Measurements from ENCODE around the gene FBP1. TPM values are rescaled to one million over a fixed set of nuclear protein-coding genes. Genes with fewer than 3 reads are reported as not detected.

The FBP1 gene
- total RNA-seq, 1 experiment from 2014 or later, result 1.9 TPM

- no peaks in the 10 kb centered on the region; a peak in 1 of 5 replicates for H3K9me3 Mint-ChIP-seq
- H3K27ac Mint-ChIP-seq, result no peak overlapping the region
- no peak overlapping the region for H2AK5ac ChIP-seq (ENCODE audit: insufficient read length, low read length)
- no peaks in the 10 kb centered on the region for H3K9me3 ChIP-seq (ENCODE audit: control insufficient read depth, low read depth, low read length)
- H3K23ac ChIP-seq (ENCODE audit: insufficient read length, low read depth, low read length), result no peak overlapping the region
- no peak overlapping the region for H3K27ac ChIP-seq (ENCODE audit: insufficient read length, low read depth, low read length)
- H4K5ac ChIP-seq (ENCODE audit: insufficient read length, low read depth, low read length), result no peak overlapping the region
- no peaks in the 10 kb centered on the region for H3K79me2 ChIP-seq (ENCODE audit: insufficient read depth, low read length)
- no peak overlapping the region for H2AFZ ChIP-seq (ENCODE audit: low read length)
- H3K56ac ChIP-seq (ENCODE audit: insufficient read length, low read depth, low read length), result no peak overlapping the region
- H3K36me3 Mint-ChIP-seq (ENCODE audit: insufficient read depth in 1 of 3, low read depth in 3 of 3), result peaks cover 0 to 2% (median 0%) of the 10 kb centered on the region in 3 experiments; a peak in 4 of 7 replicates
- H3K23me2 ChIP-seq (ENCODE audit: insufficient read length, low read depth, low read length, poor library complexity, severe bottlenecking), result peaks cover 6% of the 10 kb centered on the region
- H4K8ac ChIP-seq (replicated peaks; ENCODE audit: insufficient read length, low read depth, low read length), result no peak overlapping the region
- peaks cover 22% of the 10 kb centered on the region; the same call in 1 of the 2 replicates for H3K27me3 ChIP-seq (ENCODE audit: insufficient read depth, low read length)
- H3K27me3 Mint-ChIP-seq (ENCODE audit: low read depth), result peaks cover 91% of the 10 kb centered on the region
- H2BK12ac ChIP-seq (ENCODE audit: insufficient read length, low read depth, low read length), result no peak overlapping the region
- TF ChIP-seq, protein P1, sequence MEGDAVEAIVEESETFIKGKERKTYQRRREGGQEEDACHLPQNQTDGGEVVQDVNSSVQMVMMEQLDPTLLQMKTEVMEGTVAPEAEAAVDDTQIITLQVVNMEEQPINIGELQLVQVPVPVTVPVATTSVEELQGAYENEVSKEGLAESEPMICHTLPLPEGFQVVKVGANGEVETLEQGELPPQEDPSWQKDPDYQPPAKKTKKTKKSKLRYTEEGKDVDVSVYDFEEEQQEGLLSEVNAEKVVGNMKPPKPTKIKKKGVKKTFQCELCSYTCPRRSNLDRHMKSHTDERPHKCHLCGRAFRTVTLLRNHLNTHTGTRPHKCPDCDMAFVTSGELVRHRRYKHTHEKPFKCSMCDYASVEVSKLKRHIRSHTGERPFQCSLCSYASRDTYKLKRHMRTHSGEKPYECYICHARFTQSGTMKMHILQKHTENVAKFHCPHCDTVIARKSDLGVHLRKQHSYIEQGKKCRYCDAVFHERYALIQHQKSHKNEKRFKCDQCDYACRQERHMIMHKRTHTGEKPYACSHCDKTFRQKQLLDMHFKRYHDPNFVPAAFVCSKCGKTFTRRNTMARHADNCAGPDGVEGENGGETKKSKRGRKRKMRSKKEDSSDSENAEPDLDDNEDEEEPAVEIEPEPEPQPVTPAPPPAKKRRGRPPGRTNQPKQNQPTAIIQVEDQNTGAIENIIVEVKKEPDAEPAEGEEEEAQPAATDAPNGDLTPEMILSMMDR (conservative IDR thresholded peaks at IDR 0.05), result no peak
- no peak overlapping the region for H3T11ph ChIP-seq (ENCODE audit: low read length)
- no CpG with 5 or more reads among the region's 5 CpGs for WGBS (ENCODE audit: extremely low coverage, insufficient read length, low lambda C conversion rate)
- no peak overlapping the region for H3K4me3 Mint-ChIP-seq
- no peak overlapping the region for H3K4me2 ChIP-seq (ENCODE audit: insufficient read depth, insufficient read length, low read length)
- H2BK20ac ChIP-seq (ENCODE audit: low read depth, low read length, poor library complexity, severe bottlenecking), result no peak overlapping the region
- no peak overlapping the region for H2BK5ac ChIP-seq (ENCODE audit: insufficient read length, low read length)
- DNase-seq, result no peak
- H3K4me1 ChIP-seq (ENCODE audit: insufficient read depth, low read length), result peaks cover 4% of the 10 kb centered on the region; the same call in 1 of the 2 replicates
- no peak overlapping the region for H2BK15ac ChIP-seq (ENCODE audit: low read depth, low read length)
- no peak overlapping the region for H3K18ac ChIP-seq (ENCODE audit: insufficient read length, low read depth, low read length)
- H4K91ac ChIP-seq (ENCODE audit: insufficient read length, low read depth, low read length), result no peak overlapping the region
- no peaks in the 10 kb centered on the region for H4K20me1 ChIP-seq (ENCODE audit: control insufficient read depth, insufficient read depth, insufficient read length)
- no peaks in the 10 kb centered on the region for H3K79me1 ChIP-seq (ENCODE audit: insufficient read depth, low read depth, low read length, poor library complexity, severe bottlenecking)
- H2BK120ac ChIP-seq (ENCODE audit: low read depth, low read length, poor library complexity, severe bottlenecking), result no peak overlapping the region
- H3K4ac ChIP-seq (ENCODE audit: low read depth, low read length), result no peak overlapping the region
- H3K14ac ChIP-seq (ENCODE audit: insufficient read depth, low read length), result no peak overlapping the region
- H3K9ac ChIP-seq (ENCODE audit: extremely low read depth, insufficient read length, low read length), result no peak overlapping the region
- peaks cover 16 to 18% of the 10 kb centered on the region in 2 experiments for H3K4me1 Mint-ChIP-seq
Observed at GRCh38 chr9:94644543-94644942, 5.2 kb upstream of the FBP1 start.

Data from H9 (cell line).